GM19467 (cell line): ENCODE data around the gene ABCA7.

Source experiments
- ATAC-seq: cut with Tn5 transposase; IDR thresholded peaks from one replicate; pipeline ENCODE4 v1.9.1; 2021; ENCODE audit warnings: mild to moderate bottlenecking, moderate library complexity; ENCODE audit not compliant: unreplicated experiment

ABCA7 gene

GRCh38 chr19:1068009-1069001 is 28.4 kb downstream of the ABCA7 start:
- ATAC-seq = no peak

- ATAC-seq = no peak
These were observed 29.3 kb downstream of the ABCA7 start for GRCh38 chr19:1069009-1069779.

GRCh38 chr19:1070576-1070930 is 30.6 kb downstream of the ABCA7 start:
- ATAC-seq = no peak

GRCh38 chr19:1070931-1071791 is 31.3 kb downstream of the ABCA7 start:
- no peak for ATAC-seq

- ATAC-seq = no peak
These were observed 32.6 kb downstream of the ABCA7 start for GRCh38 chr19:1072371-1073015.

GRCh38 chr19:1073063-1073955 is 33.4 kb downstream of the ABCA7 start:
- ATAC-seq = no peak

GRCh38 chr19:1073956-1074517 is 34.1 kb downstream of the ABCA7 start:
- no peak for ATAC-seq

- no peak for ATAC-seq
These were observed 34.8 kb downstream of the ABCA7 start for GRCh38 chr19:1074544-1075283.

- ATAC-seq = no peak
These were observed 36.1 kb downstream of the ABCA7 start for GRCh38 chr19:1076046-1076386.

GRCh38 chr19:1076951-1077350 is 37.0 kb downstream of the ABCA7 start:
- ATAC-seq = peak; percentile 55

GRCh38 chr19:1079566-1080111 is 39.7 kb downstream of the ABCA7 start:
- no peak for ATAC-seq

GRCh38 chr19:1080360-1081161 is 40.7 kb downstream of the ABCA7 start:
- no peak for ATAC-seq

GRCh38 chr19:1081301-1082164 is 41.6 kb downstream of the ABCA7 start:
- no peak for ATAC-seq

- no peak for ATAC-seq
These were observed 42.4 kb downstream of the ABCA7 start for GRCh38 chr19:1082165-1082927.

- ATAC-seq = no peak
These were observed 43.3 kb downstream of the ABCA7 start for GRCh38 chr19:1082928-1083816.
